BLaER1 (cell line): Measurements from ENCODE around the gene PDE6H.

Experiments
- H3K27ac ChIP-seq: shearing (Covaris generic); formaldehyde crosslinking; 2 replicates; pipeline ENCODE4 v1.8.1; 2022
- H3K27me3 ChIP-seq: shearing (Covaris generic); formaldehyde crosslinking; 2 replicates; pipeline ENCODE4 v1.8.1; 2022
- H3K36me3 ChIP-seq: shearing (Covaris generic); formaldehyde crosslinking; 2 replicates; pipeline ENCODE4 v1.8.1; 2022
- H3K4me1 ChIP-seq: shearing (Covaris generic); formaldehyde crosslinking; 2 replicates; pipeline ENCODE4 v1.8.1; 2022
- H3K4me2 ChIP-seq: shearing (Covaris generic); formaldehyde crosslinking; 2 replicates; pipeline ENCODE4 v1.8.1; 2022
- H3K4me3 ChIP-seq: shearing (Covaris generic); formaldehyde crosslinking; 2 replicates; pipeline ENCODE4 v1.8.1; 2022
- H3K9ac ChIP-seq: shearing (Covaris generic); formaldehyde crosslinking; 2 replicates; pipeline ENCODE4 v1.8.1; 2022
- H3K9me3 ChIP-seq: shearing (Covaris generic); formaldehyde crosslinking; 2 replicates; pipeline ENCODE4 v1.8.1; 2022
- H4K20me1 ChIP-seq: shearing (Covaris generic); formaldehyde crosslinking; 2 replicates; pipeline ENCODE4 v1.8.1; 2022
- Cebpa-rat ChIP-seq: shearing (Covaris generic); IDR thresholded peaks from 2 replicates; pipeline ENCODE4 v1.8.1; 2022

Gene PDE6H

DNA sequence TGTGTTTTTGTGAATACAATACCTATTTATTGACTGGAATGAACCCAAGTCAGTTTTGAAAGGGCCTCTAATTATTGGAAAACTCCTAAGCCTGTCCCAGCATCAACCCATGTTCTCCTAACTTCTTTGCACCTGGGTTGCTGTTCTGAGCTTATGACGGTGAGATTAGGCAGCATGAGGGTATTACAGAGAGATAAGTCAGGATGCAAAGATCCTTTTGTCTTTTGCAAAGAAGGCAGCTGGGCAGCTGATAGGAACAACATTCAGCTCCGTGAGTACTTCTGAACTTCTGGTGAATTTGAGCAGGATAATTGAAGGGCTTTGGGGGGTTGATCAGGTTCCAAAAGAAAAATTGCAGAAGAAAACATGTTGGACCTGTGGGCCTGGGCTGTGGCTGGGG is at the start of gene PDE6H:
Gene PDE6H (plus strand): TSS at position 227 of the 400 bp plus-strand sequence. CDS start 4,971 bp downstream, outside the sequence.
- no peaks in the 10 kb centered on the region for H4K20me1 ChIP-seq
- H3K9ac ChIP-seq, result no peak within 1 kb of the TSS
- H3K4me3 ChIP-seq, result no peak within 1 kb of the TSS
- peaks cover 6% of the 10 kb centered on the region; the same call in 1 of the 2 replicates for H3K9me3 ChIP-seq
- H3K36me3 ChIP-seq, result no peaks in the 10 kb centered on the region
- no peak within 1 kb of the TSS for H3K27ac ChIP-seq
- TF ChIP-seq Cebpa-rat, result no peak
- peaks cover 6% of the 10 kb centered on the region; the same call in 1 of the 2 replicates for H3K4me1 ChIP-seq
- H3K4me2 ChIP-seq, result no peak within 1 kb of the TSS
- H3K27me3 ChIP-seq, result no peaks in the 10 kb centered on the region

DNA sequence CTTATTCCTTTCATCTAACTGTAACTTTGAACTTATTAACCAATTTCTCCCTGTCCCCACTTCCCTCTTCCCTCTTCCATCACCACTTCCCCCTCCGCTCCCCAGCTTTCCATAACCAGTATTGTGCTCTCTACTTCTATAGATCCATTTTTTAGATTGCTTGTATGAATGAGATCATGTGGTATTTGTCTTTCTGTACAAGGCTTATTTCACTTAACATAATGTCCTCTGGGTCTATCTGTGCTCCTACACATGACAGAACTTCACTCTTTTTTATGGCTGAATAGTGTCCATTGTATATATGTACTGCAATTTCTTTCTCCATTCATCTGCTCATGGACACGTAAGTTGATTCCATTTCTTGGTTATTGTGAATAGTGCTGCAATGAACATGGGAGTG is 48.9 kb upstream of the PDE6H start:
- Histone ChIP-seq H4K20me1 (no peaks in the 10 kb centered on the region), H3K4me2 (no peak overlapping the region), H3K9ac (no peak overlapping the region), H3K9me3 (no peaks in the 10 kb centered on the region), H3K4me3 (no peak overlapping the region), H3K36me3 (peaks cover 36% of the 10 kb centered on the region), H3K27ac (no peak overlapping the region), H3K4me1 (peaks cover 8% of the 10 kb centered on the region), H3K27me3 (no peaks in the 10 kb centered on the region)
- TF ChIP-seq Cebpa-rat, result no peak

DNA sequence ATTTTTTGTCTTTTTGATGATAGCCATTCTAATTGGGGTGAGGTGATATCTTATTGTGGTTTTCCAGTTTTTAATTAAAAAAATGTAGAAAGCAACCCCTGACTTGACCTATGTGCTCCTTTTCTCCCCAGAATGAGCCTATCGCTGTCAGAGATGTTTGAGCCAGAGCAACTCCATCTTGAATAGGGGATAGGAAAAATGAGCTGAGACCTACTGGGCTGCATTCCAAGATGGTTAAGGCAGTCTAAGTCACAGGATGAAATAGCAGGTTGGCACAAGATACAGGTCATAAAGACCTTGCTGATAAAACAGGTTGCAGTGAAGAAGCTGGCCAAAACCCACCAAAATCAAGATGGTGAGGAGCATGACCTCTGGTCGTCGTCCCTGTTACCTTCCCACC is 48.3 kb upstream of the PDE6H start:
- no peak overlapping the region for H3K4me2 ChIP-seq
- no peak for TF ChIP-seq Cebpa-rat
- no peaks in the 10 kb centered on the region for H4K20me1 ChIP-seq
- no peak overlapping the region for H3K4me3 ChIP-seq
- H3K27ac ChIP-seq, result no peak overlapping the region
- H3K4me1 ChIP-seq, result peaks cover 8% of the 10 kb centered on the region
- H3K9me3 ChIP-seq, result no peaks in the 10 kb centered on the region
- peaks cover 33% of the 10 kb centered on the region for H3K36me3 ChIP-seq
- H3K27me3 ChIP-seq, result no peaks in the 10 kb centered on the region
- H3K9ac ChIP-seq, result no peak overlapping the region

DNA sequence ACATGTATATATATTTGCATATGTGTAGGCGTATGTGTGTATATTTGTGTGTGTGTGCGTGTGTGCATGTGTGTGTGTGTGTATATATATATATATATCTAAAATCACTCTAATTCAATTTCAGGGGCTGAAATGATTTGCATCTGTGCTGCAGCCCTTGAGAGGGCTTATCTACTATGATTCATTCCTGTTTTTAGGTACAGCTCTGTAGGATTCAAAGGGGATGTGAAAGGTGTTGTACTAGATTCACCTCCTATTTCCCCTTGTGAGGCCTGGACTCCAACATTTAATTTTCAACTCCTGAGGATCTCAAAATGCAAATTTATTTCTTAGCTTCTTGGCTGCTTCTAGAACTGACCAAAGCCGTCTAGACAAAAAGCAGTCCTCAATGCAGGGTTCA is 45.6 kb upstream of the PDE6H start:
- Histone ChIP-seq H3K4me2 (no peak overlapping the region), H3K9ac (no peak overlapping the region), H3K9me3 (no peaks in the 10 kb centered on the region), H3K27ac (no peak overlapping the region), H3K36me3 (peaks cover 26% of the 10 kb centered on the region; the same call in 1 of the 2 replicates), H4K20me1 (no peaks in the 10 kb centered on the region), H3K4me3 (no peak overlapping the region), H3K4me1 (peaks cover 8% of the 10 kb centered on the region), H3K27me3 (no peaks in the 10 kb centered on the region)
- no peak for TF ChIP-seq Cebpa-rat

DNA sequence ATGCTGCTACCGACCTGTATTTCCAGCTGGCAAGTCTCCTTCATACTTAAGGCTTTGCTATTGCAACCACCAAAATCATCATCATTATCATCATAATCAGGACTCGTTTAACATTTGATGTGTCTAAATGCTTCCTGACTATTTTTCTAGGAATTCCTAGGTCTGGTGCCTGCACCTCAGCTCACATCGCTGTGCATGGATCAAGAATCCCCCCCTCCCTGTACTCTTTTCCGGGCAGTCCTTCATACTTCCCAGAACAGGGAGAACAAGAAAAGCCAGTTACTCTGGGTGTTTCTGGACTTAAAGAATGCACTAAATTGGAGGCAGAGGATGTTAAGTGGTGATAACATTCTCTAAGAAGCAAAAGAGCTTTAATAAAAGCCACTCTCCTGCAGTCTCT is 43.9 kb upstream of the PDE6H start:
- H3K27ac ChIP-seq, result no peak overlapping the region
- no peaks in the 10 kb centered on the region for H3K9me3 ChIP-seq
- peaks cover 8% of the 10 kb centered on the region for H3K4me1 ChIP-seq
- H4K20me1 ChIP-seq, result no peaks in the 10 kb centered on the region
- H3K27me3 ChIP-seq, result no peaks in the 10 kb centered on the region
- H3K9ac ChIP-seq, result no peak overlapping the region
- TF ChIP-seq Cebpa-rat, result no peak
- peaks cover 41% of the 10 kb centered on the region for H3K36me3 ChIP-seq
- no peak overlapping the region for H3K4me2 ChIP-seq
- no peak overlapping the region for H3K4me3 ChIP-seq

DNA sequence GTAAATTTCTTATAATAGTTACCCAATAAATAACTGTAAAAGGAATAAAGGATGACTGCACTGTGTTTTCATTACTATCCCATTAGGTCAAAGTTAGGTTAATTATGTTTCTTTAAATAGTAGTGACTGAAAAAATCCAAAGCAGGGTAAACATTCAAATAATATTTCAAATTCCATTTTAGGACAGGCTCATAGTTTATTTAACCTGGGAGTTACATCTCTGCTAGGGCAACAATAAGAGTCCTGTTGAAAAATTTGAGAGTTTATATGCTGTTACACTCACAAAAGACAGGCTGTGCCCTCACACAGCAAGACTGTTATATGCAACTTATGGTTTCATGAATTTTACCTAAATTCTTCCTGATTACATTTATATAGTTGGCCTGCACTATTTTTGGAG is 42.5 kb upstream of the PDE6H start:
- Histone ChIP-seq H3K36me3 (peaks cover 47% of the 10 kb centered on the region), H3K4me3 (no peak overlapping the region), H3K4me1 (peaks cover 8% of the 10 kb centered on the region), H4K20me1 (no peaks in the 10 kb centered on the region), H3K27me3 (no peaks in the 10 kb centered on the region), H3K4me2 (no peak overlapping the region), H3K9ac (no peak overlapping the region), H3K27ac (no peak overlapping the region), H3K9me3 (no peaks in the 10 kb centered on the region)
- TF ChIP-seq Cebpa-rat, result no peak

DNA sequence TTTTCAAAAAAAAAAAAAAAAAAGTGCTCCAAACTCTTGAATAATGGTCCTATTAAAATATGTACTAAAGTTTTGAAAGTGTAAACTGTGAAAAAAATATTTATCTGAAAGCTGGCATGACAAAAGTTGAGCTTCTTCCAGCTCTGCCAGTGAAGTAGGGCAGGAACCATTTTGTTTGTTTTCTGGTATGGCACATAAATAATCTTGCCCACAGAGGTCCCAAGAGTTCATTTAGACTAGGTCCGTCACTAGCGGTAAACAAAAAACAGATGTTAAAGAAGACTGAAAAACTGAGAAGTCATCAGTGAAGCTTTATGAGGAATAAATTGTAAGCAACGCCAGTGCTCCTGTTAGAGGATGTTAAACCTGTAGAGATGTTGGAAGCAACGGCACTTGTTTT is 41.5 kb upstream of the PDE6H start:
- Histone ChIP-seq H3K27ac (no peak overlapping the region), H3K9ac (no peak overlapping the region), H3K4me3 (no peak overlapping the region), H3K36me3 (peaks cover 58% of the 10 kb centered on the region), H3K27me3 (no peaks in the 10 kb centered on the region), H4K20me1 (no peaks in the 10 kb centered on the region), H3K9me3 (no peaks in the 10 kb centered on the region), H3K4me1 (peaks cover 8% of the 10 kb centered on the region), H3K4me2 (peak overlapping the region; percentile 29; the same call in 1 of the 2 replicates)
- no peak for TF ChIP-seq Cebpa-rat

DNA sequence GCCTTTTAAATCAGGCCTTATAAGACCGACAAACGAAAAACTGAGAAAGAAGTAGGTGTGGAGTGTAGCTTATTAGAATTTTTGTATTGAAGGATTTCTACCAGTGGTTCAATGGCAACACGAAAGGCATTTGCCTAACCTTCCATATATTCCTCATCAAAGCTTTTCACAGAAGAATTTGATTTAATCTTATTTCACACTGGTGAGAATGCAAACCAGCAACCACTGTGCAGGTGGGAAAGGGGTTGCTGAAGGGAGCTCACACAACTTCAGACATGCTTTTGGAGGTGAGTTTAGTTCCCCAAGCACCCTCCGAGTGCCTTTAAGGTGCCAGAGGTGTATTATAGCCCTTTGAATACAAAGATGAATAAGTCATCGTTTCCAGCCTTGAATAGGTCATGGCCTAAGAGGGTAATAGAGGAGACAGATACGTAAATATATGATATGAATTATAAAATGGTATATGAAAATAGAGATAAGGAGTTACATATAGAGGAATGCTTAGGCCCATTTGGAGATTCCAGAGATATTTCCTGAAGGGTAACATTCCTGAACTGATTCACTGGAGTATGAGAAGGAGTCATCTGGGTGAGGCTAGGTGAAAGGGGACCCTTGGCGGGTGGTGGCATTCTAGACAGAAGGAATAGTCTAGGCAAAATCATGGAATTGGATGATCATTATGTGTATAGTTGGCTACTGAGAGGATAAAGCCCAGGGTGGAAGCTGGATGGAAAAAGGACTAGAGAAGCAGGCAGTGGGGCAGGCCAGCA is 40.9 kb upstream of the PDE6H start:
- Histone ChIP-seq H3K4me1 (peaks cover 8% of the 10 kb centered on the region), H3K9ac (no peak overlapping the region), H3K4me3 (no peak overlapping the region), H4K20me1 (no peaks in the 10 kb centered on the region), H3K27me3 (no peaks in the 10 kb centered on the region), H3K27ac (no peak overlapping the region), H3K9me3 (no peaks in the 10 kb centered on the region), H3K36me3 (peaks cover 64% of the 10 kb centered on the region), H3K4me2 (peak overlapping the region; percentile 29; the same call in 1 of the 2 replicates)
- TF ChIP-seq Cebpa-rat, result no peak

DNA sequence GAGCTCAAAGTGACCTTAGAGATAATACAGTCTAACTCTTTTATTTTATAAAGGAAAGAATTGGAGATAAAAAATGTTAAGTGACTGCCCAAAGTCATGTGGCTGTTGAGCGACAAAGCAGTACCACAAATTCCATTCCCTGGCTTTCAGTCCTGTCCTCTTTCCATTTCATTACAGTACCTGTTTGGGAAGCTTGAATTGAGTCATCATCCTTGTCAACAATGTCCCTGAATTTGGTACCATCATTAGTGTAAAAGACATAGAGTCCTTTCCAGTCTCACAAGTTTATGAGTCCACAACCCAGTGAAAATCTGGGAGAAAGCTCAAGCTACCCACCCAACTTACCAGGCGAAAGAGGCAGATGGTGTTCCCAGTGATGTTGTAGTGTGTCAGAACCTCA is 38.3 kb upstream of the PDE6H start:
- Histone ChIP-seq H3K9me3 (no peaks in the 10 kb centered on the region), H3K36me3 (peaks cover 79% of the 10 kb centered on the region), H3K4me2 (no peak overlapping the region), H3K27ac (no peak overlapping the region), H3K4me1 (peaks cover 12% of the 10 kb centered on the region), H3K27me3 (no peaks in the 10 kb centered on the region), H4K20me1 (no peaks in the 10 kb centered on the region), H3K9ac (no peak overlapping the region), H3K4me3 (no peak overlapping the region)
- no peak for TF ChIP-seq Cebpa-rat

DNA sequence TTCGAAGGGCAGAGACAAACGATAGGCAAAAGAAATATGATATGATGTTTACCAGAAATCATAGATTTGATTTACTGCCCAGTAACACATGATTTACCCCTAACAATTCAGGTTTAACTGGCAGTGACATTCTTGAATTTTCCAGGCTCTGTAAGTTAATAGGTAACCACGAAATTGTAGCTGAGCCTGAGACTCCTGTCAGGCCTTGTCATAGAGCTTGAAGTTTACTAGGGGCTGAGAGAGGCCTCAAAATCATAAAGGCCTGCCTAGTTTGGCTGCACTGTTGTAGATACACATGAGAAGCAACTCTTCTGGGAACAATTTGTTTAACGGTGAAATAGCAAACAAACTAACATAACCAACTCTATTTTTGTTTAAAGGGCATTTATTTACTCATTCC is 37.8 kb upstream of the PDE6H start:
- no peak overlapping the region for H3K4me2 ChIP-seq
- H3K4me3 ChIP-seq, result no peak overlapping the region
- no peak for TF ChIP-seq Cebpa-rat
- no peak overlapping the region for H3K27ac ChIP-seq
- H3K9ac ChIP-seq, result no peak overlapping the region
- no peaks in the 10 kb centered on the region for H4K20me1 ChIP-seq
- H3K36me3 ChIP-seq, result peaks cover 84% of the 10 kb centered on the region
- H3K27me3 ChIP-seq, result no peaks in the 10 kb centered on the region
- no peaks in the 10 kb centered on the region for H3K9me3 ChIP-seq
- peaks cover 15% of the 10 kb centered on the region for H3K4me1 ChIP-seq
